HG03097 (cell line): Measurements from ENCODE around the gene FGR.
"Not testable (repeated sequence)": the region's sequence is repeated elsewhere in the genome, so short reads cannot be mapped to it uniquely, and the experiment has no call there.

ENCODE experiments used
- ATAC-seq: cut with Tn5 transposase; IDR thresholded peaks from one replicate; pipeline ENCODE4 v1.9.1; 2021; ENCODE audit not compliant: unreplicated experiment, low FRiP score

The FGR gene

GRCh38 chr1:27660300-27660835 is 25.4 kb upstream of the FGR start:
- ATAC-seq: no peak

- peak; percentile 49 for ATAC-seq
Measured at GRCh38 chr1:27659497-27660299, 24.7 kb upstream of the FGR start.

- ATAC-seq: peak; percentile 26
Measured at GRCh38 chr1:27658951-27659496, 24.0 kb upstream of the FGR start.

GRCh38 chr1:27656157-27656893 is 21.3 kb upstream of the FGR start:
- ATAC-seq: no peak

- ATAC-seq: no peak
Measured at GRCh38 chr1:27655151-27655937, 20.4 kb upstream of the FGR start.

- no peak for ATAC-seq
Measured at GRCh38 chr1:27652111-27652864, 17.3 kb upstream of the FGR start.

- ATAC-seq: no peak
Measured at GRCh38 chr1:27650539-27651175, 15.7 kb upstream of the FGR start.

- ATAC-seq: no peak
Measured at GRCh38 chr1:27650171-27650538, 15.2 kb upstream of the FGR start.

GRCh38 chr1:27649306-27649635 is 14.3 kb upstream of the FGR start:
- ATAC-seq: no peak

GRCh38 chr1:27648602-27649305 is 13.8 kb upstream of the FGR start:
- no peak for ATAC-seq

GRCh38 chr1:27647328-27647727 is 12.3 kb upstream of the FGR start:
- ATAC-seq: no peak

GRCh38 chr1:27646676-27647075 is 11.7 kb upstream of the FGR start:
- no peak for ATAC-seq

- no peak for ATAC-seq
Measured at GRCh38 chr1:27645071-27645415, 10.1 kb upstream of the FGR start.

GRCh38 chr1:27644369-27645070 is 9.5 kb upstream of the FGR start:
- ATAC-seq: no peak

GRCh38 chr1:27643600-27644368 is 8.8 kb upstream of the FGR start:
- no peak for ATAC-seq

GRCh38 chr1:27640514-27640913 is 5.5 kb upstream of the FGR start:
- ATAC-seq: not testable (repeated sequence)

GRCh38 chr1:27638805-27639204 is 3.8 kb upstream of the FGR start:
- ATAC-seq: no peak
